Measurements from ENCODE around the gene SERPINB1.

DNA sequence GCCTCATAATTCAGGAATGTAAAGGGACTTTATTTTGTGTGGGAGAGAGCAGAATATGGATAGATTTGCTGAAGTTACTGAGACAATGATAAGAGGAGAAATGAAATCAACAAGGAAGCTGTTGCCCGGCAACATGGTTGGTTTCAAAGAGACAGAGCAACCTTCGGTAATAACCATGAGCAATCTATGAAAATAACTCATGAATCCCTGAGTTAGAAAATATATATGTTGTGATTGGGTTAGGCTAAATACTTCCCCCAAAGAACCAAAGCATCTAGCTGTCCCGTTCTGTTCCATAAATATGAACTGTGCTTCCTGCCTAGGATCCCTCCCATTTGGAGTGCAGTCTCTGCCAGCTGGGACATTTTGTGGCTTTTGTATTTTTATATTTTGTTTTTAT, 23.1 kb downstream of the SERPINB1 start:
- TF ChIP-seq, protein P1, sequence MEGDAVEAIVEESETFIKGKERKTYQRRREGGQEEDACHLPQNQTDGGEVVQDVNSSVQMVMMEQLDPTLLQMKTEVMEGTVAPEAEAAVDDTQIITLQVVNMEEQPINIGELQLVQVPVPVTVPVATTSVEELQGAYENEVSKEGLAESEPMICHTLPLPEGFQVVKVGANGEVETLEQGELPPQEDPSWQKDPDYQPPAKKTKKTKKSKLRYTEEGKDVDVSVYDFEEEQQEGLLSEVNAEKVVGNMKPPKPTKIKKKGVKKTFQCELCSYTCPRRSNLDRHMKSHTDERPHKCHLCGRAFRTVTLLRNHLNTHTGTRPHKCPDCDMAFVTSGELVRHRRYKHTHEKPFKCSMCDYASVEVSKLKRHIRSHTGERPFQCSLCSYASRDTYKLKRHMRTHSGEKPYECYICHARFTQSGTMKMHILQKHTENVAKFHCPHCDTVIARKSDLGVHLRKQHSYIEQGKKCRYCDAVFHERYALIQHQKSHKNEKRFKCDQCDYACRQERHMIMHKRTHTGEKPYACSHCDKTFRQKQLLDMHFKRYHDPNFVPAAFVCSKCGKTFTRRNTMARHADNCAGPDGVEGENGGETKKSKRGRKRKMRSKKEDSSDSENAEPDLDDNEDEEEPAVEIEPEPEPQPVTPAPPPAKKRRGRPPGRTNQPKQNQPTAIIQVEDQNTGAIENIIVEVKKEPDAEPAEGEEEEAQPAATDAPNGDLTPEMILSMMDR (conservative IDR thresholded peaks at IDR 0.05; ENCODE audit: low read depth, low read length): no peak
- no peak for TF ChIP-seq EZH2phosphoT487 (IDR thresholded peaks at IDR 0.05; ENCODE audit: borderline replicate concordance, low read length)

All from PC-3 (cell line).